Fibroblast of gingiva (primary cell): ENCODE measurements around the gene DUSP22.
A peak's percentile ranks its signal among the peaks of the same experiment; 100 is the strongest.
"Not testable (repeated sequence)": the region's sequence is repeated elsewhere in the genome, so short reads cannot be mapped to it uniquely, and the experiment has no call there.

Experiments used
- DNase-seq: peaks from one replicate; pipeline ENCODE4 v3.0.0-alpha.2; 2011; ENCODE audit warnings: low read depth

The DUSP22 gene, protein sequence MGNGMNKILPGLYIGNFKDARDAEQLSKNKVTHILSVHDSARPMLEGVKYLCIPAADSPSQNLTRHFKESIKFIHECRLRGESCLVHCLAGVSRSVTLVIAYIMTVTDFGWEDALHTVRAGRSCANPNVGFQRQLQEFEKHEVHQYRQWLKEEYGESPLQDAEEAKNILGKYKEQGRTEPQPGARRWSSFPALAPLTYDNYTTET

DNA sequence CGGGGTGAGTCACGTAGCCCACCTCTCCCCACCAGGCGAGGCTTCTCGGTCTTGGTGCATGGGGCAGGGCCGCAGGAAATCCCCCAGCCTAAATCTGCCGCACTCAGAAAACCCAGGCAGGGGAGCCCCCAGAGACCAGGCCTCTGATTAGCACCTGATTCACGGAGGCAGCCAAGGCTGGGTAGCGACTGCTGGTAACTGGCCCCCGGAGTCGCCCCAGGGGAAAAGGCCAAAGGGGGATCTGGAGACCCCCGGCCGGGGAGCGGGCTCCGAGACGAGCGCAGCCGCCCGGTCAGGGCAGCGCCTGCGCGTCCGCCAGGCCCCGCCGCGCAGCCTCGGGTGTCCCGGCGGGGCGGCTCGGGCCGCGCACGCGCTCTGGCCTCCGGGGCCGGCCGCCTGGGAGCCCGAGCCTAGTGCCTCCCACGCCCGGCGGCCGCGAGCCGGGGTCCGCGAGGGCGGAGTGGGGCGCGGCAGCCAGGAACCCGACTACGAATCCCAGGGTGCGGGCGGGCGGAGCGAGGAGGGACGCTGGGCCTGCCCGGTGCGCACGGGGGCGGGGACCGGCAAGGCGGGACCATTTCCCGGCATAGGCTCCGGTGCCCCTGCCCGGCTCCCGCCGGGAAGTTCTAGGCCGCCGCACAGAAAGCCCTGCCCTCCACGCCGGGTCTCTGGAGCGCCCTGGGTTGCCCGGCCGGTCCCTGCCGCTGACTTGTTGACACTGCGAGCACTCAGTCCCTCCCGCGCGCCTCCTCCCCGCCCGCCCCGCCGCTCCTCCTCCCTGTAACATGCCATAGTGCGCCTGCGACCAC, at the start of gene DUSP22:
TSS of gene DUSP22 (plus strand) at position 791 of the 809 bp plus-strand sequence. CDS start 53 bp downstream, outside the sequence.
- DNase-seq, result peak; percentile 88

DNA sequence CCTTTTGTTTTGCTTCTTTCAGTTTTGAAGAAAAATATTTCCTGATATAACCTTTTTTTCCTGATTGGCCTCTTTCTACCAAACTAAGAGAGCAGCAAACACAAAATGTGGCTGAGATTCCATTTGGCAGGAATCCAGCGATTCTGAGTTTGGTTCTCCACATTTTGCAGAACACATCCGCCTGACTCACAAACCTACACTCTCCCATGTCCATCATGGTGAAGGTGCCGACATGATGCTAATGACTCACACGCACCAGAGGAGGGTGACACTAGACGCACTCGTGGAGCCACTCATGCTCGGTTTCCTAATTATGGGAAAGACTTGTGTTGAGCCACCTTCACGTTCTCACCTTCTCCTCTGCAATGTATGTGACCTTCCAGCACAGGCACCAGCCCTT, 45.9 kb upstream of the DUSP22 start:
- DNase-seq, result no peak

DNA sequence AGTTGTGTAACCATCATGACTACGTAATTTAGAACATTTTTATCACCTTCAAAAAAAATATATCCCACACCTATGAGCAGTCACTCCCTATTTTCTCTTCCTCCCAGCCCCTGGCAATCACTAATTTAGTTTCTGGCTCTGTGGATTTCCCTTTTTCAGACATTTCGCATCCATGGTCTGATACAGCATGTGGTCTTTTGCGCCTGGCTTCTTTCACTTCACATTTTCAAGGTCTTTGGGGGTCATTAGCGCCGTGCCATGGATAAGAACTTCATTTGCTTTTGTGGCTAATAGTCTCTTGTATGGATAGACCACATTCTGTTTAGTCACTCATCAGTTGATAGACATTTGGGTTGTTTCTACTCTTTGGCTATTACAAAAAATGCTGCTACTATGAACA, 44.9 kb upstream of the DUSP22 start:
- no peak for DNase-seq

DNA sequence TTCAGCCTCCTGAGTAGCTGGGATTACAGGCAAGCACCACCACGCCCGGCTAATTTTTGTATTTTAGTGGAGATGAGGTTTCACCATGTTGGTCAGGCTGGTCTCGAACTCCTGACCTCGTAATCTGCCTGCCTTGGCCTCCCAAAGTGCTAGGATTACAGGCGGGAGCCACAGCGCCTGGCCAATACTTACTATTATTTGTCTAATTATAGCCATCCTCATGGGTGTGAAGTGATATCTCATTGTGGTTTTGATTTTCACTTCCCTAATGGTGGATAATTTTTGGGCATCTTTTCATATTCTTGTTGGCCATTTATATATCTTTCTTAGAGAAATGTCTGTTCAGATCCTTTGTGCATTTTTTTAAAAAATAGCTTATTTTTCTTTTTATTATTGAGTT, 44.2 kb upstream of the DUSP22 start:
- not testable (repeated sequence) for DNase-seq

DNA sequence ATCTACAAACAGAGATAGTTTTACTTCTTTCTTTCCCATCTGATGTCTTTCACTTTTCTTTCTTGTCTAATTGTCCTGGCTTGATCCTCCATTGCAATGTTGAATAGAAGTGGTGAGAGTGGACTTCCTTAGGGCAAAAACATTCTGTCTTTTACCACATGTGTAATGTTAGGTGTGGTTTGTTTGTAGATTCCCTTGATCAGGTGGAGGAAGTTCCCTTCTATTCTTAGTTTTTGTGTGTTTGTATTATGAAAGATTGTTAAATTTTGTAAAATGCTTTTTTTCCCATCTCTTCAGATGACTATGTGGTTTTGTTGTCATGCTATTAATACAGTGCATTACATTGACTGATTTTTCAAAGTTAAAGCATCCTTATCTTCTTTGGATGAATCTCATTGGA, 41.6 kb upstream of the DUSP22 start:
- no peak for DNase-seq

DNA sequence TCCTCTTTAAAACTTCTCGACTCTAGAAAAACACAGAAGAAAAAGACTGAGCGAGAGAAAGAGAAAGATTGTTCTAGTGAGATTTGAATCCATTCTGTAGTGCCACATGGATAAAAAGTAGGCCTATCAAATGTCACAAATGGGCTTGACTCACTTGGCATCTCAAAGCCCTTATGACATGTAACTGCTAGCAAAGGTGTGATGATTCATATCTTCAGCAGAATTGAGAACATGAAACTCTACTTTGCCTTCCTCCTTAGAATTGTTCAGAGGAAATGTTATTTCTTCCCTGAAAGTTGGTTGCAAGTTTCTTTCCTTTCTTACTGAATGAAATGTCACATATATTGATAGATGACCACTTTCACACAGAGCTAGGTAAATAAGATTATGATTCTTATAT, 40.4 kb upstream of the DUSP22 start:
- DNase-seq, result no peak

DNA sequence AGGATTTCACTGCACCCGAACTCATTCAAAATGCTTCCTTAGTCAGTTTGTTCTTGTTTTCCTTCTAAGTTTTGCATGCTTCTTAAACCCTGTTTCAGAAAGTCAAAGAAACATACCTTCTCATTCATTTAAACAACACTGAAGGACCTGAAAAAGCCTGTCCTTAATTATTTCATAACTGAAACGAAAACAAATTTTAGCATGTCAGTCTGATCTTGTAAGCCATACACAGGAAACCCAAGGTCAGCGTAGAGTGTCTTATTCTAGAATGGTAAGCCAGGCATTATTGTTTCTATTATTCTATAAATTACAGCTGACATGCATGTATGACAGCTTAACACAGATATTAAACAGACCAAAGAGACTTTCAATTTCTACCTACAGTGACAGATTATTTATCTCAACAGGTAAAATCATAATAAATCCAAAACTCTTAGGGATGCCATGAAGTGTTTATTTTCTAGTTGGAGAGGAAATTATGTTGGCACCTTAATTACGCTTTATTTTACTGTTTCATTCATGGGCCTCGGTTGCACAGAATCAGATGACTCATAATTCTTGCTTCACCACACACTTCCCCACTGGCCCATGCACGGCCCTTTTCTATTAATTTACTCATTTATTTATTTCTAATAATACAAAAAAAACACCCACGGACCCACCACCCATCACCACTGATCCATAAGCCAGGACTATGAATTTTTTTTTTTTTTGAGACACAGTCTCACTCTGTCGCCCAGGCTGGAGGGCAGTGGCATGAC, 39.3 kb upstream of the DUSP22 start:
- DNase-seq, result no peak

DNA sequence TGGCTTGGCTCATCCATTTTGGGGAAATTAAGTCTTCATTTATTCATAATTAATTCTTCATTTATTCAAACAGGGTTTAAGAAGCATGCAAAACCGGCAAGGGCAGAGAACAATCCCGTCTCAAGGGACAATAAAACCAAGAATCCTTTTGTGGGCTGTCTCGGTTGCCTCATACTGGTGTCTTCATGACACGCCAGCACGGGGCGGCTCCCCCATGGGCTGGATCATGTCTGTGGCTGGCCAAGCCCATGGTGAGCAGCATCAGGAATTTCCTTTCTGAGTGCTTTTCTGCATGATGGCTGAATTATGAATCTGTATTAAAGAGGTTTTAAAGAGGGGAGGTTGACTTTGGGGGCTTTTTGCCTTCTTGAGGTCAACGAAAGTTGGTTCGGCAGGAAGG, 38.3 kb upstream of the DUSP22 start:
- DNase-seq, result no peak

DNA sequence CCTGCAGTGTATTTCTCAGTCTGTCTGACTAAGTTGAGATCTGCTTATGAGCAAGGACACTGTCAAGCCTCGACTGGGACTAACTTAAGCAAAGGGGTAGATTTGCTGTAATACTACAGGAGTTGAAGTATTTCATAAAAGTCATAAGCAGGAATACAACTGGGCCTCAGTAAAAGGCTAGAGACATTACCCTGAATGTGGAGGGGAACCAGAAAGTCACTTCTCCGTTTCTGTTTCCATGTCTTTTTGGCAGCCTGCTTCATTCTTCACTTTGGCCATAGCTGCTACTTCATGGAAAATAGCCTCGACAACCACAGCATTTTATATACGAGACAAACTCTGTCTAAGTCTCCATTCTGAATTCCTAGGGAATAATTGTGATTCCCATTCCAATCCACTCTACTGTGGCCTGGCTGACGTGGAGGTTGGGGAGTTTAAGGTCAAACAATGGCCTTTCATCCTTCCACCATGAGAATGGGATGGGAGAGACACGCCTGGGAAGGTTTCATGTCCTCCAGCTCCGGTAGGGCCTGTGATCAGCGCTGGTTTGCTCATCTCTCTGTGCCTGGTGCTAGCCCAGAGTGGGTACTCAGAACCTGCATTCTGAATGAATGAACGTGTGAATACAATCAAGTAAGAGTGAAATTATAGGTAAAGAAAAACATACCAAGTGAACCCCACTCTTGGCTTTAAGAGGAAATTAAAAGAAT, 37.1 kb upstream of the DUSP22 start:
- DNase-seq, result no peak

DNA sequence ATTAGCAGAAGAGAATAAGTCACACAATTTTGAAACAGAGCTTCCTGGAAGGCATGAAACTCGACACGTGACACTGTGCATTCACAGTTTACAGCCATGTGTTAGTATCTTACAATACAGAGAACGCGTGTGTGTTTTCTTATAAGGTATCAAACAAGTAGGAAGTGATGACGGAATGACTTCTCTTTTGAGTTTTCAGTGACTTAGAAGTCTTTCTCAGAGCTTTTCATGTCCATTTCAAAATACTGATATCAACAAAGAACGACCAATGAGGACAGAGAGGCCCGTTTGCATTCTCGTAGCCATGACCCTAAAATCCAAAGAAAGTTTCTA, 36.6 kb upstream of the DUSP22 start:
- DNase-seq, result no peak

DNA sequence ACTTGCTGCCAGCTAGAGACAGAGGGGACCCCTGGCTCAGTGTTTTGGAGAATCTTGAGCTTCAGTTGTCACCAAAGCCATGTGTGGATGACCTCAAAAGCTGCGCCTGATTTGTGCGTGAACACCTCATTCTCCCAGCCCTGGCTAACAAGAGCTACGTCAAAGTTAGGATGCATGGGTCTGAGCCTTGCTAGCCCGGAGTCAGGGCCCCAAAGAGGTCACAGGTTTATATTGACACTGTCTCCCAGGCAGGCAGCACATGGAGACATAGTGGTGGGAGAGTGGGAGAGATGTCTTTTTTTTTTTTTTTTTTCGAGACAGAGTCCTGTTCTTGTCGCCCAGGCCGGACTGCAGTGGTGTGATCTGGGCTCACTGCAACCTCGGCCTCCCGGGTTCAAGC, 36.1 kb upstream of the DUSP22 start:
- DNase-seq, result no peak

DNA sequence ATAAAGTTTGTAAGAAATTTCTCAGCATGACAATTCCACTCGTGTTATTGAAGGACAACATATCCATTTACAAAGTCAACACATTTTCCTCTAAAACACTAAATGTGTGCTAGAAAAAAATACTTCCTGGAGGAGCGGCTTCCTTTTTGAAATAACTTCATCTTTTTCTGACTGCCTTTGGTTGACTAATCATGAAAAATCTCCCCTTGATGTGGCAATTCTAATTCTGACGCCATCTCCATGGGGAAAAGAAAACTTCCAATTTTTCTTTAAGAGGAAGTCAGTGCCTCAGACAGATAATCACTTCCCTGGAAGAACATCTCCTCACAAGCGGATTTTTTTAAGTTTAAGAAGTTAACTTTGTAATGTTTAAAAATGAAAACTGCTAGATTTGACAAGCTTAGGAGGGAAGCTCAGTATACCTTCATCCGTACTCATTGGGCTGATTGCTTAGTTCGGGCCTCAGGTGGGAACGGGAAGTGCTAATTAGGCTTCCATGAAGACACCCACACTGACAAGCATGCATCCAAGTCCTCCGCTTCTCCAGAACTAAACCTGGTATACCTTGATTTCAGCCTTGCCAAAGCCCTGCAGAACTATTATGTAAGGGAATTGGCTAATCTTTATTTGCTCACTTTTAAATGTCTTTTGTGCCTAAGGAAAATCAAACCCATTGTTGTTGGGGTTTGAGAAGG, 35.1 kb upstream of the DUSP22 start:
- peak; percentile 27 for DNase-seq

DNA sequence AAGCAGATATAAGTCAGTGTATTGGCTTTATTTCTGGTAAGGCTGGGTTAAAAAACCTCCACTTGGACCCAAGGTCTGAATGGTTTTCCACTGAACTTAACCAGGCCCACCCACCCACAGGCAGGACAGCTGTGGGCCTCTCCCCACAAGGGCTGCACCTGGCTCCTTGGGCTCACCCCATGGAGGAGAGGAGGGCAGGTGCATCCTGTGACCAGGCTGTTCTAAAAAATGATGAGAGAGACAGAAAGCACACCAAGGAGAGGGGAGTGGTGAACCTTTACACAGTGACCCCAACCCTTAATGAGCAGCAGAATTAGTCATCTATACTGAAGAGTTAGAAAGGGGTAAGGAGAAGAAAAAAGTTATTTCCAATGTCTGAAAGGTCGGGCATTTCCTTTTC, 34.5 kb upstream of the DUSP22 start:
- no peak for DNase-seq

DNA sequence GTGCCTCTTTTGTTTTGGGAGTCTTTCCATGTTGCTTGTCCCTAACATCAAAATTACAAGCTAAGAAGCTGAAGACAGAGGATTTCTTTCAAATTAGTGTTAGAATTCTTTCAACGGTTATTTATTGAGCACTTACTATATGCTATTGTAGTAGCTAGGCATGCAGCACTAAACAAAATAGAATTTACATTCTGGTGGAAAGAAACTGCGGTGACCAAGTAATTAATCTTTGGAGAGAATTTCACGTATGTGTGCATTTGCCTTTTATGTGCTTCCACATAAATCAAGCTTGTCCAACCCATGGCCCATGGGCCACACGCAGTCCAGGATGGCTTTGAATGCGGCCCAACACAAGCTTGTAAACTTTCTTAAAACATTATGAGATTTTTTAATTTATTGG, 33.0 kb upstream of the DUSP22 start:
- DNase-seq, result no peak

DNA sequence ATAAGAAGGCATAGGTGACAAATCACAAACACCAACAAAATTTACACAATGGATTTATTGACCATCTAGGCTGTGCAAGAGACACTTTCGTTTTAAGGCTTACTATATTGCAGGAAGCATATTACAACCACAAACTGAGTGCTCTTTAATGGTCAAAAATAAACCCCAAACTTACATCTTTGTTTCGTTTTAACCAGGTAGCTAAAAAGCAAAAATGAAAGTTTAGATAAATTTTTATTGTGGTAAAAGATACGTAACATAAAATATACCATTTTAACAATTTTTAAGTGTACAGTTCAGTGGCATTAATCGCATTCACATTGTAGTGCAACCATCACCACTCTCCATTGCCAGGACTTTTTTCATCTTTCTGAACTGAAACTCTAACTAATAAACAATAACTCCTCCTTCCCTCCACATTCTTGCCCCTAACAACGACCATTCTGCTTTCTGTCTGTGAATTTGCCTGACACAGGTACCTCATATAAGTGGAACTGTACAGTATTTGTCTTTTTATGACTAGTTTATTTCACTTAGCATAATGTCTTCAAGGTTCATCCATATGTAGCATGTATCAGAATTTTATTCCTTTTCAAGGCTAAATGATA, 32.3 kb upstream of the DUSP22 start:
- DNase-seq, result no peak

DNA sequence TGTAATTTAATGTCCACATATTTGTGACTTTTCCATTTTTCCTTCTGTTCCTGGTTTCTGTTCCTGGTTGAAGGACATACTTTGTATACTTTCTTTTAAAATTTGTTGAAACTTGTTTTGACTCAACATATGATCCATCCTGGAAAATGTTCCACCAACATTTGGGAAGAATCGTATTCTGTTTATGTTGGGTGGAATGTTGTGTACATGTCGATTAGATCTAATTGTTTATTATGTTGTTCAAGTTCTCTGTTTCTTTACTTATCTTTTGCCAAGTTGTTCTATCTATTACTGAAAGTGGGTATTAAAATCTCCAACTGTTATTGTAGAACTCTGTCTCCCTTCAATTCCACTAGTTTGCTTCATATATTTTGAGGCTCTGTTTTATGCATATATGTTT, 27.7 kb upstream of the DUSP22 start:
- no peak for DNase-seq

DNA sequence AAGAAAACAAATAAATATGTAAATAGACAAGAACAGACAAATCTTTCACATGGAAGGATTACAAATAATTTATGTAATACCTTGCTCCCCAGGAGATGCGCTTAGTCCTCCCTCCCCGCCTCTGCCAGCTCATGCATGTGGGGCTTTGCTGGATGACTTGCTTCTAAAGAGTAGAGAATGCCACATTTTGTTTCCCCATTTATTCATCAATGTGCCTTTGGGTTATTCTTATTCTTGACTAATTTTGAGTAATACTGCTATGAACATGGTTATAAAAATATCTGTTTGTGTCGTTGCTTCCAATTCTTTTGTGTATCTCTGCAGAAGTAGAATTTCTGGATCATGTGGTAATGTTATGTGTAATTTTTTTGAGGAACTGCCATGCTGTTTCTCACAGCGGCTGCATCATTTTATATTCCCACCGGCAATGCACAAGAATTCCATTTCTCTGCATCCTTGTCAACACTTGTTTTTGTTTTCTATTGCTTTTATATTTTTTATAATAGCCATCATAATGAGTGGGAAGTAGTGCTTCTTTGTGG, 23.8 kb upstream of the DUSP22 start:
- DNase-seq, result no peak

DNA sequence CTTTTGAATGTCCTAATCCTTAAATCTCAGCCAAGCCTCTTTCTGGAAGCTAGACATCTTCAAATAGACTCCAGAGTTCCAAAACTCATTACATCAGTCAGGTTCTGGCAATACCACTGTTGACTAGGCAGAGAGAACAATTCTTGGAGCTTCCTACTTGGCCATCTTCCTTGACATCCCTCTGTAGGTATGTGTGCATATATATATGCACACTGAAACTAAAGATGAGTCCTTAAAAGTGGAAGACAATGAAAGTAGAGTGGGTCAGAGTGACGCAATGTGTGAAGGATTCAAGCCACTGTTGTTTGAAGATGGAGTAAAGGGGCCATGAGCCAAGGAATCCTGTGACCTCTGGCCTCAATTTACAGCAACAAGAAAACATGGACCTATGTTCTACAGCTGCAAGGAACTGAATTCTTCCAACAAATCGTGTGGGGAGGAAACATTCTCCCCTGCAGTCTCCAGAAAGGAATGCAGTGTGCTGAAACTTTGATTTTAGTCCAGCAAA, 18.7 kb upstream of the DUSP22 start:
- peak; percentile 64 for DNase-seq

DNA sequence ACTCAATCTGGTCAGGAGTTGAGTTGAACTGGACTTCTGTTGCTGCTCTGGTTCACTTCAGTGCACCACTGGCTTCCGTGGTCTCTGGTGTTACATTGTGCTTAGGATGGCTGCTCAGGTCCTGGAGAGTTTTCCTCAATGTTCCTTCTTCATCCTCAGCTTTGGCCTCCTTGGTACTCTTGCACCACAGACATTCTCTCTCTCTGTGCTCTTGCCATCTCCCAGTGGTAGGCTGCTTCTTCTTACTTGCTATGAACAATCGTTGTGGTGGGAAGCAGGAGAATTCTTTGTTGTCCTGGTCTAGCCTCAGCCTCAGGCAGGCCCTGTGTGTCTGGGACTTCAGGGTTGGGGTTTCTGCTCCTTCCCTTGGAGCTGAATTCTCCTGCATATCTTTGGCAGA, 14.5 kb upstream of the DUSP22 start:
- DNase-seq, result no peak

DNA sequence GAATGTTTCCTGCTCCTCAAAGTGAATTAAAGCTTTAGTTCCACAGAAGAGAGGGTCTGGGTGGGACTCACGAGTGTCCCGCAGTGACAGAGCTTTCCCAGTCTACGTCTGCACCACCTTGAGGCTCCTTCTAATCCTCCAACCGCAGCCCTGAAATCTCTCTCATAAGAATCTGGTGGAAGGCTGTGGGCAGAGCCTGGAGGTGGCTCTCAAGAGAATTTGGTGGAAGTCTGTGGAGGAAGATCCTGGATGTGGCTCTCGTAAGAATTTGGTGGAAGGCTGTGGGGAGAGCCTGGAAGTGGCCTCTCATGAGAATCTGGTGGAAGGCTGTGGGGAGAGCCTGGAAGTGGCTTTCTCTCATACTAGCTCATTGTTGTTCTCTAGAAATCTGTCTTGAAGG, 13.8 kb upstream of the DUSP22 start:
- no peak for DNase-seq
